ENCODE results near the gene C3orf62. TPM values are rescaled to one million over a fixed set of nuclear protein-coding genes. Genes with fewer than 3 reads are reported as not detected.
A peak's percentile ranks its signal among the peaks of the same experiment; 100 is the strongest.

C3orf62 gene
- total and polyA plus RNA-seq, 9 donors, result 3.1 to 13.2 (median 6.2) TPM

DNA sequence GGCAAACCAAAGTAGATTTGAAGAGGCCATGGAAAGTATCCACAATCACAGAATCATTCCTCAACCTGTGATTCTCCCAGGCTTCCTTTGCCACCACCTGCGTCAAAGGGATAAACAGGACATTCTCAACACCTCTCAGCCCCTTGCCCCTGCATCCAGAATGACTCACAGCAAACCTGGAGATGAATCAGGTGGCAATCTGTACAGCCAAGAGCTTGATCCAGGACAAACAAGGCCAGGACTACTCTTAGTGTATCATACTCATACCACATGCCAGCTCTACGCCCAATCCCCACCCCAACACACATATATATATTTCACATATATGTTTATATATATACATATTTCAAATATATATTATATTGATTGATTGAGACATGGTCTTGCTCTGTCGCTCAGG, 23.6 kb upstream of the C3orf62 start:
- H3K9me3 ChIP-seq (replicated peaks; ENCODE audit: control insufficient read depth, low read depth, low read length), result no peaks in the 10 kb centered on the region
- H3K36me3 ChIP-seq (ENCODE audit: control insufficient read depth, insufficient read depth, low read length), result peaks cover 70% of the 10 kb centered on the region
- no peak overlapping the region for H3K27ac ChIP-seq (ENCODE audit: low read length)
- no peak for DNase-seq
- no CpG with 5 or more reads among the region's 3 CpGs for WGBS (ENCODE audit: insufficient coverage)
- H3K4me3 ChIP-seq (ENCODE audit: low read length), result no peak overlapping the region
- H3K27me3 ChIP-seq (ENCODE audit: control insufficient read depth, insufficient read depth, low read length), result no peaks in the 10 kb centered on the region
- peaks cover 9% of the 10 kb centered on the region for H3K4me1 ChIP-seq (ENCODE audit: control insufficient read depth, insufficient read depth, low read length)

DNA sequence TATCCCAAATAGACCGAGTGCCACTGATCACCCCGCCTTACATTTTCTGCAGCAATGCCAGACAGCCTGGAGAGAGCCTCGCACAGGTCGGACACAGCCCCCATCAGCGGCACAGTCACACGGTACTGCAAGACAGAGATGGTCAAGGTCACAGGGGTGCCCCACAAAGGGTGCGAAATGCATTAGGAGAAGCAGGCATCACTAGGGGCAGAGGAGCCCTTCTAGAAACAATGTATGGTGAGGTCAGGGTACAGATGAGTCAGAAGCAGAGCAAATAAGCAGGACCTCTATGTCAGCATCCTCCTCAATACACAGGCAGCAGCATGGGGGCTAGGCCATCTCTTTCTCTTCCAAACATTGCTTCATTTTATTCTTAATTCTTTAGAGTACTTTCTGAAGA, 21.5 kb upstream of the C3orf62 start:
- Histone ChIP-seq H3K27ac (ENCODE audit: low read length) (no peak overlapping the region), H3K27me3 (ENCODE audit: control insufficient read depth, insufficient read depth, low read length) (no peaks in the 10 kb centered on the region), H3K4me3 (ENCODE audit: low read length) (no peak overlapping the region), H3K9me3 (replicated peaks; ENCODE audit: control insufficient read depth, low read depth, low read length) (no peaks in the 10 kb centered on the region), H3K36me3 (ENCODE audit: control insufficient read depth, insufficient read depth, low read length) (peaks cover 73% of the 10 kb centered on the region), H3K4me1 (ENCODE audit: control insufficient read depth, insufficient read depth, low read length) (peaks cover 12% of the 10 kb centered on the region)
- 90% methylated on average over 6 of the region's 7 CpGs for WGBS (ENCODE audit: insufficient coverage)
- DNase-seq, result no peak

DNA sequence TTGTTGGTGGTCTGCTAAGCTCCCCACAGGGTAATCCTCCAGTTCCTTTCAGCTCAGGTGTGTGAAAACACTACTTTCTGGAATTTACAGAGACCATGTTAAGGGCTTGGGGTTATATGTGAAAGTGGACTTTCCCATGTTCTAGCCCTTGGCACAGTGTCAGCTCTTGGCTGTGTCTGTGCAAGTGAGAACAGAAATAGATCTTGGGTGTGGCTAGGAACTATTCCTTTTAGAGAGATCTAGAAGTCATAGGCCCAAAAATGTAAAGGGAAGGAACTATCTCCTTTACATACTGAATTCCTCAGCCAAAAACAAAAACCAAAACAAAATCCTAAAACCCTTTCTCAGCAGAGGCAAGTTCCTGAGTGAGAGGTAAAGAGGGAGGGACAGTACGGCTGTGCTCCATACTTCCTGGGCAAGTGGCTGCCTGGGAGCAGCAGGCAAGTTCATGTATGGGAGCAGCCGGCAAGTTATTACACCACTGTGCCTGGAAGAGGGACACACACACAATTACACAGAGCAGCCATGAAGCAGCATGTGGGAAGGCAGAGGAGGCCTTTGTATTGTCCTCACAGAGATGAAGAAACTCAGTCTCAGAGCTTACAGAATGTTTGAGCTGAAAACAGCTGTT, 19.9 kb upstream of the C3orf62 start:
- no CpG with 5 or more reads among the region's 2 CpGs for WGBS (ENCODE audit: insufficient coverage)

DNA sequence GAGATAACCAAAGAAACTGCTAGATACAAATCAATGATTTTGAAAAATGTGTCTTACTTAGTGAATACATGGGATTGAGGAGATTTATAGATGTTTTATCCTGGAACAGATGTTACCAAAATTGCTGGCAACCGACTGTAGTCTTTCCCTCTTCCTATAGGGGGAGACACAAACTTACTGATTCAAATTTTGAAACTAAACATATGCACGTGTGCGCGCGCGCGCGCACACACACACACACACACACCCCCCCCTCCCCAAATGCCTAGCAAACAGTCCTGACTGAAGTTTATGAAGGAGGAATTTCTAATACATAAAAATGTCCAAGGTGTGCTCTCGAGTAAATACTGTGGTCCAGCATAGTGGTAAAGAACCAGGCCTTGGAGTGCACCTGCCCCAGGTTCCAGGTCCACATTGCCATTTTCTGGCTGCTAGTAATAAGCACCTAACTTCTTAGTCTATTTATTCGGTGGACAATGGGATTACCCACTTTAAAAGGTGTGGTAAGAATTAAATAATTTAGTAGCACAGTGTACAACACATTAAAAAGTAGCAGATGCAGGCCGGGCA, 18.5 kb upstream of the C3orf62 start:
- H3K4me1 ChIP-seq (ENCODE audit: control insufficient read depth, insufficient read depth, low read length), result peaks cover 12% of the 10 kb centered on the region
- H3K4me3 ChIP-seq (ENCODE audit: low read length), result no peak overlapping the region
- no peak for DNase-seq
- WGBS (ENCODE audit: insufficient coverage), result 83% methylated on average over 1 of the region's 11 CpGs
- H3K27ac ChIP-seq (ENCODE audit: low read length), result no peak overlapping the region
- H3K9me3 ChIP-seq (replicated peaks; ENCODE audit: control insufficient read depth, low read depth, low read length), result no peaks in the 10 kb centered on the region
- H3K36me3 ChIP-seq (ENCODE audit: control insufficient read depth, insufficient read depth, low read length), result peaks cover 80% of the 10 kb centered on the region
- H3K27me3 ChIP-seq (ENCODE audit: control insufficient read depth, insufficient read depth, low read length), result no peaks in the 10 kb centered on the region

More for the DNA sequence above, 19.9 kb upstream of the C3orf62 start:
- peak; percentile 67 for DNase-seq
- Histone ChIP-seq H3K27ac (ENCODE audit: low read length) (peak overlapping the region; percentile 77), H3K4me1 (ENCODE audit: control insufficient read depth, insufficient read depth, low read length) (peaks cover 12% of the 10 kb centered on the region), H3K36me3 (ENCODE audit: control insufficient read depth, insufficient read depth, low read length) (peaks cover 80% of the 10 kb centered on the region), H3K27me3 (ENCODE audit: control insufficient read depth, insufficient read depth, low read length) (no peaks in the 10 kb centered on the region), H3K9me3 (replicated peaks; ENCODE audit: control insufficient read depth, low read depth, low read length) (no peaks in the 10 kb centered on the region), H3K4me3 (ENCODE audit: low read length) (no peak overlapping the region)

DNA sequence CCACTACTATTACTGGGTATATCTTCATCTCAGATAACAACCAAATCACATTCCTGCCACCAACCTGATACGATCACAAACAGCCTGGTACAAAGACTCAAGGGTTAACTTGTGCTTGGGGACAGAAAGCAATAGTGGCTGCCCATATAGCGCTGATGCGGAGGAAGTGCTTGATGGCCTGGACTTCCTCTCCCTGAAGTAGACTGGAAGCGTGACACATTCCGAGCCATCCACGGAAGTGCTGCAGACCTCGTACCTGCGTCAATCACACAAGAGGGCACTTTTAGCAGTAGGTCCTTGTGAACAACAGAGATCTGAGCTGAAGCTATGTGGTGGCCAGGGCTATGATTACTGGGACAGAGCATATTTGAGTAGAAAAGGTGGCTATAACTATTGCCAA, 17.3 kb upstream of the C3orf62 start:
- WGBS (ENCODE audit: insufficient coverage), result 88% methylated on average over 7 of the region's 8 CpGs
- no peak for DNase-seq
- H3K4me1 ChIP-seq (ENCODE audit: control insufficient read depth, insufficient read depth, low read length), result peaks cover 12% of the 10 kb centered on the region
- H3K36me3 ChIP-seq (ENCODE audit: control insufficient read depth, insufficient read depth, low read length), result peaks cover 82% of the 10 kb centered on the region
- H3K27ac ChIP-seq (ENCODE audit: low read length), result no peak overlapping the region
- H3K9me3 ChIP-seq (replicated peaks; ENCODE audit: control insufficient read depth, low read depth, low read length), result no peaks in the 10 kb centered on the region
- no peaks in the 10 kb centered on the region for H3K27me3 ChIP-seq (ENCODE audit: control insufficient read depth, insufficient read depth, low read length)
- H3K4me3 ChIP-seq (ENCODE audit: low read length), result no peak overlapping the region

DNA sequence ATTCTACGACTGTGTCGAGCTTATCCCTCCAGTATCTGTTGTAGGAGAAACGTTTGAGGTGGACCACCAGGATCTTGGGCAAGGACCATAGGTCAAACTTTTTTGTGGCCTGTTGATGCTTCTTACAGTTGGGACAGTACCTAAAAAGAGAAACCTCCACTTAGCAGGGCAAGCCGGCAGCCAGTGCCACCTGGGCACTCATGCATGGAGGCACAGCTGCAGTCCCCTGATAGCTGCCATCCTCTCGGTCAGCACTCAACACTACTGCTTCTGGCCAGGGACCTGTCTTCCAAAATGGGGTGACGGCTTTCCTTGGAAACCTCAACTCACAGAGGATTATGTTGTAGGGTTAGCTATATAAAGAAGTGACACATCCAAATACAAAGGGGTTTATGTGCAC, 7.0 kb upstream of the C3orf62 start:
- no peak overlapping the region for H3K27ac ChIP-seq (ENCODE audit: low read length)
- WGBS (ENCODE audit: insufficient coverage), result 60% methylated on average over 1 of the region's 6 CpGs

DNA sequence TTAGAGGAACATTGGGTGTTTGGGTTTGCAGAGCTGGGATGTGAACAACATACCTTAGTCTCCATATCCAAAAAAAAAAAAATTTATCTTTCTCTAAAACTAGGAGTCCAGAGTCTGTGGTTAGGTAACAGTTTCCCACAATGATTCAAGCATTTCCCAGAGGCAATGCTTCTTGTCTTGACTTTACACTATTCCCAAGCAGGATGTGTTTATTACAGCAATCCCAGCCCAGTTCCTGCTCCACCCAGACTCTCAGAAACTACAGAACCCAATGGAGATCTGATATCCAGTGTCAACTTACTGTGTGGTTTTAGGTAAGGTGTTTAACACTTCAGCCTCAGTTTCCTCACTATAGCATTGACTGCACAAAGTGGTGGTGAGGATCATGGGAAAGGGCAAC, 2.3 kb upstream of the C3orf62 start:
- no peak for DNase-seq
- peaks cover 52% of the 10 kb centered on the region for H3K36me3 ChIP-seq (ENCODE audit: control insufficient read depth, insufficient read depth, low read length)
- peak overlapping the region; percentile 18 for H3K27ac ChIP-seq (ENCODE audit: low read length)
- peaks cover 19% of the 10 kb centered on the region for H3K4me1 ChIP-seq (ENCODE audit: control insufficient read depth, insufficient read depth, low read length)
- H3K4me3 ChIP-seq (ENCODE audit: low read length), result no peak overlapping the region
- no peaks in the 10 kb centered on the region for H3K9me3 ChIP-seq (replicated peaks; ENCODE audit: control insufficient read depth, low read depth, low read length)
- H3K27me3 ChIP-seq (ENCODE audit: control insufficient read depth, insufficient read depth, low read length), result no peaks in the 10 kb centered on the region

More for the DNA sequence above, 7.0 kb upstream of the C3orf62 start:
- no peaks in the 10 kb centered on the region for H3K27me3 ChIP-seq (ENCODE audit: control insufficient read depth, insufficient read depth, low read length)
- no peaks in the 10 kb centered on the region for H3K9me3 ChIP-seq (replicated peaks; ENCODE audit: control insufficient read depth, low read depth, low read length)
- no peak overlapping the region for H3K4me3 ChIP-seq (ENCODE audit: low read length)
- H3K36me3 ChIP-seq (ENCODE audit: control insufficient read depth, insufficient read depth, low read length), result peaks cover 82% of the 10 kb centered on the region
- H3K4me1 ChIP-seq (ENCODE audit: control insufficient read depth, insufficient read depth, low read length), result no peaks in the 10 kb centered on the region
- DNase-seq, result no peak

DNA sequence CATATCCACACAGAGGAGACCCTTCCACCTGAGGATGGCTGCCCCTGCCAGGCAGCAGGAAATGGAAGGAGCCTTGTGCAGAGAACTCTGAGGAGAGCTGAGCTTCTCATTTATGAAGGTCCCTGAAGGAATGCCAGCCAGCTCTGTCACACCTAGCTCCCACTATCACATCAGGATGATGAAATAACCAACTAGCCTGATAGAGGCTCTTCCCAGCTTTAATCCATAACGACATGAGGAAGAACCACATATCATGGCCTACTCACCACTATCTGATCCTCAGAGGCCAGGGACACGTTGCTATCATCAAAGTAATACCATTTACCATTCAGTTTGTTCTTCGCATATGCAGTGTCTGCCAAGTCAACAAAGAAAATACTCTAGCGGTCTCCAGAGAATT, 1.5 kb upstream of the C3orf62 start:
- Histone ChIP-seq H3K4me1 (ENCODE audit: control insufficient read depth, insufficient read depth, low read length) (peaks cover 19% of the 10 kb centered on the region), H3K9me3 (replicated peaks; ENCODE audit: control insufficient read depth, low read depth, low read length) (no peaks in the 10 kb centered on the region), H3K36me3 (ENCODE audit: control insufficient read depth, insufficient read depth, low read length) (peaks cover 44% of the 10 kb centered on the region), H3K27ac (ENCODE audit: low read length) (peak overlapping the region; percentile 47), H3K4me3 (ENCODE audit: low read length) (no peak overlapping the region), H3K27me3 (ENCODE audit: control insufficient read depth, insufficient read depth, low read length) (no peaks in the 10 kb centered on the region)
- DNase-seq, result no peak
- WGBS (ENCODE audit: insufficient coverage), result 31% methylated on average over 2 of the region's 4 CpGs

DNA sequence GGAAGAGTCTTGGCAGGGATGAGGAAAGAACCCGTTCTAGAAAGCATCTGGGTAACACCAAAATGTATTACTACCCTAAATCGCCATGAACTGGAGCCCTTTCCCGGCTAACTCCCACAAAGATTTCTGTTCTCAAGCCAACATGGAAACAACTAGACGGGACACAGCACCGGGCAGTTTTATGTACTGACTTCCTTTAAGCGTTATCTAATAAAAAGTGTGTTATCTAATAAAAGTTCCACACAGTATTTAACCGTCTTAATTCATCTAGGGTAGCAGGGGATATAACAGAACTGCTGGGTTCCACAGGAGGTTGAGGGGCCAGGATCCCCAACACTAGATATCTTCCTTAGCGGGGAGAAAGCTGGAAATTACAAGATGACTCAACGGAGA, 347 bp upstream of the C3orf62 start:
- Histone ChIP-seq H3K4me3 (ENCODE audit: low read length) (peak overlapping the region; percentile 59), H3K9me3 (replicated peaks; ENCODE audit: control insufficient read depth, low read depth, low read length) (no peaks in the 10 kb centered on the region), H3K4me1 (ENCODE audit: control insufficient read depth, insufficient read depth, low read length) (peaks cover 19% of the 10 kb centered on the region), H3K36me3 (ENCODE audit: control insufficient read depth, insufficient read depth, low read length) (peaks cover 44% of the 10 kb centered on the region), H3K27ac (ENCODE audit: low read length) (peak overlapping the region; percentile 98), H3K27me3 (ENCODE audit: control insufficient read depth, insufficient read depth, low read length) (no peaks in the 10 kb centered on the region)
- WGBS (ENCODE audit: insufficient coverage), result no CpG with 5 or more reads among the region's 9 CpGs
- no peak for DNase-seq

DNA sequence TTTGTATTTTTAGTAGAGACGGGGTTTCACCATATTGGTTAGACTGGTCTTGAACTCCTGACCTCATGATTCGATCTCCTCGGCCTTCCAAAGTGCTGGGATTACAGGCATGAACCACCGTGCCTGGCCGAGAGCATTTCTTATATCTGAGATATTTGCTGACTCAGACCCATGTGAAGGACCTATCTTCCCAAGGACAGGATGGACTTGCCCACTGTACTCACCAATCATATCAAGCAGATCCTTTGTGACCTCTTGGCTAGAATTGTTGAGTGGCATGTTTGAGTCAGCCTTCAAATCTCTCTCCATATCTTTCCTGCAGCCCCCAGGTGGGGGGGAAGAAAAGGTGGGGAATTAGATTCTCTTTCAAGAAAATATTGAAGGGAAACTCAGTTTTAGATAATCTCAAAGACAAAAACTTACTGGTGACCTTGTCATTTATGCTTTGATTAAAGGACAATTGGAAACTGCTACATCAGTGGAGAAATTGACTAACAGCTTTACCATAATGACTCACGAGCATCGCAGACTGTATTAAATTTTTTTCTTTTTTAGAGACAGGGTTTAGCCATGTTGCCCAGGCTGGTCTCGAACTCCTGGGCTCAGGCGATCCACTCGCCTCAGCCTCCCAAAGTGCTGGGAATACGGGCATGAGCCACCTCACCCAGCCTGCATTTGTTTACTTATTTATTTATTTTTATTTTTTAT, 3.1 kb downstream of the C3orf62 start:
- no peak for DNase-seq
- Histone ChIP-seq H3K4me1 (ENCODE audit: control insufficient read depth, insufficient read depth, low read length) (peaks cover 19% of the 10 kb centered on the region), H3K36me3 (ENCODE audit: control insufficient read depth, insufficient read depth, low read length) (peaks cover 32% of the 10 kb centered on the region), H3K9me3 (replicated peaks; ENCODE audit: control insufficient read depth, low read depth, low read length) (no peaks in the 10 kb centered on the region), H3K4me3 (ENCODE audit: low read length) (no peak overlapping the region), H3K27me3 (ENCODE audit: control insufficient read depth, insufficient read depth, low read length) (no peaks in the 10 kb centered on the region), H3K27ac (ENCODE audit: low read length) (no peak overlapping the region)
- 86% methylated on average over 4 of the region's 11 CpGs for WGBS (ENCODE audit: insufficient coverage)
